ENCODE measurements around the gene RBM17. TPM values are rescaled to one million over a fixed set of nuclear protein-coding genes. Genes with fewer than 3 reads are reported as not detected.
"Not testable (repeated sequence)": the region's sequence is repeated elsewhere in the genome, so short reads cannot be mapped to it uniquely, and the experiment has no call there.

The RBM17 gene
- total RNA-seq, 1 donor from 2014 or later: 106 TPM

DNA sequence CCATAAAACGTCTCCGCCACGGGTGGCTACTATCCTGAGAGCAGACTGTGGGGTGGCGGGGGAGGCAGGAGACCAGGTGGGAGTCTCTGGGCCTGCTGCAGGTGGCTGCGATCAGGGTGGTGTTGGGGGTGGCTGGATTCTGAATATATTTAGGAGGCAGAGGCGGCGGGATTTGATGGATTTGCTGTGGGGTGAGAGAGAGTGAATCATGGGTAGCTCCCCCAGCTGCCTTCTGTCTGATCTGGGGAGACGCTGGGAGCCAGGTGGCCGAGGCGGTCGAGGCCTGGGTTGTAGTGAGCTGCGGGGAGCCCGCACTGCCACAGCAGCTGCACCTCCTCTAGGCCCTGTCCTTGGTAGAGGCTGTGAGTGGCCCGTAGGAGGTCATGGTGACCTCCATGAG lies 65.7 kb downstream of the RBM17 start:
- no peak for DNase-seq (ENCODE audit: low spot score)

DNA sequence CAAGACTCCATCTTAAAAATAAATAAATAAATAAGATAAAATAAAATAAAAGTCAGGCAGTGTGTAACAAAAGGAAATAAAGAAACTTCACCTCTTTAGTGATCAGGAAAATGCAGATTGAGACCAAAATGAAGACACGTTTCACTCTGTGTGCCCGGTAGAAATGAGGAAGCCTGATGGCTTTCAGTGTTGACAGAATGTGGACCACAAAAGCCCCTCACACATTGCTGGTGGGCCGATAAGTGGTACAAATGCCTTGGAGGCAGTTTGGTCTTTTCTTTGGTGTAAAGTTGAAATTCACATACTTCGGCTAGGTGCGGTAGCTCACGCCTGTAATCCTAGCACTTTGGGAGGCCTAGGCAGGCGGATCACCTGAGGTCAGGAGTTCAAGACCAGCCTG lies 69.4 kb downstream of the RBM17 start:
- DNase-seq (ENCODE audit: low spot score): no peak

DNA sequence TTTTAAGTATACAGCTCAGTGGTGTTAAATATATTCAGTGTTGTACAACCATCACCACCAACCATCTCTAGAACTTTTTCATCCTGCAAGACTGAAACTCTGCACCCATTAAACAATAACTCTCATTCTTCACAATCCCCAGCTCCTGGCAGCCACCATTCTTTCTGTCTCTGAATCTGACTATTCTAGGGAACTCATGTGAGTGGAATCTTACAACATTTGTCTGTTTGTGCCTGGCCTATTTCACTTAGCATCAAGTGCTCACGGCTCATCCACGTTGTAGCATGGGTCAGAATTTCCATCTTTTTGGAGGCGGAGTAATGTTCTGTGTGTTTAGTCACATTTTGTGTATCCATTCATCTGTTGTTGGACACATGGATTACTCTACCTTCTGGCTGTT lies 73.1 kb downstream of the RBM17 start:
- DNase-seq (ENCODE audit: low spot score): no peak

DNA sequence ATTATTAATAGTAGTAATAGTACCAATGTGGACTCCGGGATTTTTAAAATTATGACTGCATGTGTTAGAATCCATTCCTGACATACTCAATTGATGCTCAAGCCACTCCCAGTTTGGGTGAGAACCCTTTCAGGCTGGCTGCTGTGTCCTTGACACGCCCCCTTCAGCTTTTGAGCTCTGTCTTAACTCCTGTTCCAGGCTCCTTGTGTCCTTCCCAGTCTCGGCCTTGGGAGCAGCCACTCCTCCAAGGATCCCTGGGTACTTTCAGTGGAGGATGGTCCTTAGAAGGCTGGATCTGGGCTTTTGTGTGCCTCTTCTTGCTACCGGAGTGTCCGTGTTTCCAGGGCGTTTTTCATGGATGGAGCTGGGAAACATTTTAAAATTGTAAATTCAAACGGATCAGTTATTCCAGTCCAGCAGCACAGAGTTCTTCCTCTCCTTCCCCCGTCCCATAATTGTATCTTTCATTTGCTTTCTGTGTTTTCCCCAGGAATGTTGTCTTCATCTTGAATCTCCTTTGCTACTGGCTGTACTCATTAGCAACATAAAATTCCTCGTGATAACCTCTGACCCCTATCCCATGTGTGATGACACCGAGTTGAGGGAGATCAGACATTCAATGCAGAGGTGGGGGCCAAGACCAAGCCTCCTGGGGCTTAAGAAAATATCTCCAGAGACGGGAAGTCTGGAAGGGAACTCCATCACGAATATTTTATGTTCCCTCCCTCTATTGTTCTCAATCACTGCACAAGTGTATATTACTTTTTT lies 73.9 kb downstream of the RBM17 start:
- no peak for DNase-seq (ENCODE audit: low spot score)

DNA sequence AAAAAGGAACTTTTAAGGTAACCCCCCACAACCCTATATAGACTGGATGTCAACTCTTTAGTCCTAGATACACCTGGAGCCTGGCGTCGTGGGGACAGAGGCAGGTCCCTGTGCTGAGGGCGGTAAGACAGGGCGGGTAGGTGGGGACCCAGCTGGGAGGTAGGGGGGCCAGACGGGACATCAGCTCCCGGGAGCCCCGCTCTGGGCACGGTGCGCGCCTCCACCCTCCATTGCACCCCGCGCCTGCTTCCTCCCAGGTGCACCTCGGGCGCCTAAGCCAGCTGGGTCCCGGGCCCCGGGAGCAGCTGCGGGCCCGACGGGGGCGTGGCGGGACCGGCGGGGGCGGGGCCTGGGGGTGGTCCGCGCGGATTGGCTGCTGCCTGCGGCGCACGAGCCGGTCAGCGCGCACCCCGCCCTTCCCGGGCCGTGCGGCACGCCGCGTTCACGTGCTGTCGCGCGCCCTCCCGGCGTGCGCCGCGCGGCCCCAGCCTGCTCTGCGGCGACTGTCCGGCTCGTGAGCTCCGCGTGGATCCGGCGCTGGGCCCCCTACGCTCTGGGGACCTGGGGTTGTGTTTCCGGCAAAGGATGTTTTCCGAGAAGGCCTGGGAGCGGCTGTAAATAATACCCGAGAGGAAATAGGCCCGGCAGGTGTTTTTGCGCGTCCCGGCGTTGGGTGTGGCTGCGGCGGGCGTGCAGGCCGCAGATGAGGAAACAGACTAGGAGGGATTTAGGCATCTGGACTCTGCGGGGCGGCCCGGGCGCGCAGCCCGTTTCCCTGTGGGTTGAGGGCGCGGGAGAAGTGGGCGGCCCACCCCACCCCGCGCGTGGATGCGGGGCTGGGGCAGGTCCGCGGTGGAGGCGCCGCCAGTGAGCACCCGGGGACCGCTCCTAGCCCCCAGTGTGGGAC lies 74.8 kb downstream of the RBM17 start:
- DNase-seq (ENCODE audit: low spot score): peak; percentile 91

DNA sequence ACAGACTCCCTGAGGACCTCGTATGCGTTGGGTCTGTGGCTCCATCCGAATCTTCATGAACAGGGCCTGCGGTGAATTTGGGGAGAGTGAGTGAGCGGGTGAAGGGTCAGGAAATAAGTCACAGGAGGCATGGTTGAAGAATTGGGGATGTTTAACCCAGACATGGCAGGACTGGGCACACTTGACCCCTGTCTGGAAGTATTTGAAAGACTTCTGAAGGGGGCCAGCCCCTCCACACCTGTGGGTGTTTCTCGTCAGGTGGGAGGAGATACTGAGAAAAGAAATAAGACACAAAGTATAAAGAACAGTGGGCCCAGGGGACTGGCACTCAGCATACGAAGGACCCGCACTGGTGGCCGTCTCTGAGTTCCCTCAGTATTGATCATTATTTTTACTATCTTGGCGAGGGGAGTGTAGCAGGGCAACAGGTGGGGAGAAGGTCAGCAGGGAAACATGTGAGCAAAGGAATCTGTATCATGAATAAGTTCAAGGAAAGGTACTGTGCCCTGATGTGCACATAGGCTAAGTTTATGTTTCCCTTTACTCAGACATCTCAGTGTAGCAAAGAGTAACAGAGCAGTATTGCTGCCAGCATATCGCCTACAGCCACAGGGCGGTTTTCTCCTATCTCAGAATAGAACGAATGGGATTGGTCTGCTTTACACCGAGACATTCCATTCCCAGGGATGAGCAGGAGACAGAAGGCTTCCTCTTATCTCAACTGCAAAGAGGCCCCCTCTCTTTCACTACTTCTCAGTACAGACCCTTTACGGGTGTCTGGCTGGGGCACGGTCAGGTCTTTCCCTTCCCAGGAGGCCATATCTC lies 75.6 kb downstream of the RBM17 start:
- DNase-seq (ENCODE audit: low spot score): no peak

DNA sequence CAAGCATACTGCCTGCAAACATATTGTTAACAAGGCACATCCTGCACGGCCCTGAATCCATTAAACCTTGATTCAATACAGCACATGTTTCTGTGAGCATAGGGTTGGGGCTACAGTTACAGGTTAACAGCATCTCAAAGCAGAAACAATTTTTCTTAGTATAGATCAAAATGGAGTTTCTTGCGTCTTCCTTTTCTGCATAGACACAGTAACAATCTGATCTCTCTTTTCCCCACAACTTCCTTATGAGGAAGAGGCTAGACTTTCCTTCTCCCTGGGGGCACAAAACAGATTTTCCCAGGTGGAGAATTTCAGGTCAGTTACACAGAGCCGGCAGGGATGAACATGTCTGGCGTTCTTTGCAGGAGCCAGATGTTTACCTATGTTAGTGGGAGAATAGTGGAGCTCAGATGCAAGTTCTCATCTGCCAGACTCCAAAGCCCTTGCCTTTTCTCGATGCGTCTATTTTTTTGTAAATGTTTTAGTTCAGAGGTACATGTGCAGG lies 76.4 kb downstream of the RBM17 start:
- DNase-seq (ENCODE audit: low spot score): no peak

DNA sequence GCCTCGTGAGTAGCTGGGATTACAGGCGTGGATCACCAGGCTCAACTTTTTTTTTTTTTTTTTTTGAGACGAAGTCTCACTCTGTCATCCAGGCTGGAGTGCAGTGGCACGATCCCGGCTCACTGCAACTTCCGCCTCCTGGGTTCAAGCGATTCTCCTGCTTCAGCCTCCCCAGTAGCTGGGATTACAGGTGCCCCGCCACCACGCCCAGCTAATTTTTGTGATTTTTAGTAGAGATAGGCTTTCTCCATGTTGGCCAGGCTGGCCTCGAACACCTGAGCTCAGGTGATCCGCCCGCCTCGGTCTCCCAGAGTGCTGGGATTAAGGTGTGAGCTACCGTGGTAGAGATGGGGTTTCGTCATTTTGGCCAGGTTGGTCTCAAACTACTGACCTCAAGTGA lies 77.1 kb downstream of the RBM17 start:
- not testable (repeated sequence) for DNase-seq (ENCODE audit: low spot score)

Other genes with a start within 250 kb of the RBM17 start
- 10.2 TPM for gene ANKRD16, start 199.1 kb upstream of the RBM17 start, total RNA-seq
- gene FBH1, start 198.8 kb upstream of the RBM17 start, total RNA-seq: 70.8 TPM
- 13.5 TPM for gene IL15RA, start 111.5 kb upstream of the RBM17 start, total RNA-seq
- gene IL2RA, start 26.7 kb upstream of the RBM17 start, total RNA-seq: 2.2 TPM
- 62.2 TPM for gene PFKFB3, start 113.9 kb downstream of the RBM17 start, total RNA-seq